ENCODE measurements around the gene NOD1. TPM values are rescaled to one million over a fixed set of nuclear protein-coding genes. Genes with fewer than 3 reads are reported as not detected.

The NOD1 gene
- total and polyA plus RNA-seq, 2 of the 8 experiments (the other 6 are each of a cell fraction or from before 2014, with no cell fraction given) = 3.8 to 6.5 TPM

GRCh38 chr7:30427296-30428070, 51.1 kb downstream of the NOD1 start (continued):
- no peak for TF ChIP-seq CBX5 (IDR thresholded peaks at IDR 0.05; ENCODE audit: low read depth, low read length)
- TF ChIP-seq RFX5 (IDR thresholded peaks at IDR 0.05; ENCODE audit: borderline replicate concordance, low read depth, low read length) = no peak
- no peak for TF ChIP-seq RAD21 (IDR thresholded peaks at IDR 0.05 in 1 of 2, conservative IDR thresholded peaks at IDR 0.05 in 1 of 2; ENCODE audit: low read depth in 2 of 2, low read length in 2 of 2)
- TF ChIP-seq SAP30 (IDR thresholded peaks at IDR 0.05; ENCODE audit: insufficient read depth, insufficient replicate concordance, low read length) = no peak
- TF ChIP-seq JUN (IDR thresholded peaks at IDR 0.05; ENCODE audit: low read depth, low read length) = no peak
- no peak for TF ChIP-seq YY1 (IDR thresholded peaks at IDR 0.05; ENCODE audit: low read depth, low read length)
- TF ChIP-seq BCL11A (IDR thresholded peaks at IDR 0.05; ENCODE audit: low read depth in 2 of 2, low read length in 2 of 2) = no peak
- TF ChIP-seq ASH2L (IDR thresholded peaks at IDR 0.05; ENCODE audit: low read length) = no peak
- TF ChIP-seq GTF2F1 (IDR thresholded peaks at IDR 0.05; ENCODE audit: borderline replicate concordance, low read depth, low read length) = no peak

Measured in H1 (cell line).